Nephron progenitor cell (in vitro differentiated cells): Measurements from ENCODE around the gene MARCHF10.
A peak's percentile ranks its signal among the peaks of the same experiment; 100 is the strongest.

ENCODE experiments used
- DNase-seq: peaks from one replicate; pipeline ENCODE4 v3.0.0; 2021
- H3K27ac Mint-ChIP-seq: 2 replicates; pipeline ENCODE4 v1.8.0; 2021; ENCODE audit warnings: mild to moderate bottlenecking, moderate library complexity, mixed read lengths
- H3K27me3 Mint-ChIP-seq: 2 replicates; pipeline ENCODE4 v1.8.0; 2021; ENCODE audit warnings: mild to moderate bottlenecking, low read depth, mixed read lengths; ENCODE audit not compliant: poor library complexity
- H3K36me3 Mint-ChIP-seq: 2 replicates; pipeline ENCODE4 v1.8.0; 2021; ENCODE audit warnings: low read depth, mixed read lengths
- H3K4me1 Mint-ChIP-seq: 2 replicates; pipeline ENCODE4 v1.8.0; 2021; ENCODE audit warnings: mixed read lengths
- H3K4me3 Mint-ChIP-seq: 2 replicates; pipeline ENCODE4 v1.8.0; 2021; ENCODE audit warnings: mild to moderate bottlenecking, moderate library complexity, mixed read lengths
- H3K9me3 Mint-ChIP-seq: 2 replicates; pipeline ENCODE4 v1.8.0; 2021; ENCODE audit warnings: mild to moderate bottlenecking, moderate library complexity, mixed read lengths
- TF ChIP-seq, protein P1 (sequence below): fragments of 200-600 bp; sonication (generic); IDR thresholded peaks from 2 replicates; pipeline ENCODE4 v1.5.0; 2021; ENCODE audit warnings: antibody characterized with exemption

MARCHF10 gene

DNA sequence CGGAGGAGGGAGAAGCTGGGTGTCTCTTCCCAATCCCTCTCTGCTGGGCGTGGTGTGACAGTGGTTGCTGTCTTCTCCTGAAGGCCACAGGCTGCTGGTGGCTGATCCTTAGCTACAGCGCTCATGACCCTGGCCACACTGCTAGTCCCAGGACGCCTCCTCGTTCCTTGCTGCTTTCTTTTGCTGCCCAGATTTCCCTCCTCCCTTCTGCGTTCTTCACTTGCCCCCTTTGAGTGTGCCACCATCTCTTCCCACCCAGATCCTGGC is 90.6 kb downstream of the MARCHF10 start:
- DNase-seq: no peak
- H3K36me3 Mint-ChIP-seq: peaks cover 9% of the 10 kb centered on the region
- peaks cover 50% of the 10 kb centered on the region for H3K4me1 Mint-ChIP-seq
- no peak overlapping the region for H3K4me3 Mint-ChIP-seq
- peaks cover 24% of the 10 kb centered on the region for H3K9me3 Mint-ChIP-seq
- peak overlapping the region; percentile 19 for H3K27ac Mint-ChIP-seq
- TF ChIP-seq, protein P1, sequence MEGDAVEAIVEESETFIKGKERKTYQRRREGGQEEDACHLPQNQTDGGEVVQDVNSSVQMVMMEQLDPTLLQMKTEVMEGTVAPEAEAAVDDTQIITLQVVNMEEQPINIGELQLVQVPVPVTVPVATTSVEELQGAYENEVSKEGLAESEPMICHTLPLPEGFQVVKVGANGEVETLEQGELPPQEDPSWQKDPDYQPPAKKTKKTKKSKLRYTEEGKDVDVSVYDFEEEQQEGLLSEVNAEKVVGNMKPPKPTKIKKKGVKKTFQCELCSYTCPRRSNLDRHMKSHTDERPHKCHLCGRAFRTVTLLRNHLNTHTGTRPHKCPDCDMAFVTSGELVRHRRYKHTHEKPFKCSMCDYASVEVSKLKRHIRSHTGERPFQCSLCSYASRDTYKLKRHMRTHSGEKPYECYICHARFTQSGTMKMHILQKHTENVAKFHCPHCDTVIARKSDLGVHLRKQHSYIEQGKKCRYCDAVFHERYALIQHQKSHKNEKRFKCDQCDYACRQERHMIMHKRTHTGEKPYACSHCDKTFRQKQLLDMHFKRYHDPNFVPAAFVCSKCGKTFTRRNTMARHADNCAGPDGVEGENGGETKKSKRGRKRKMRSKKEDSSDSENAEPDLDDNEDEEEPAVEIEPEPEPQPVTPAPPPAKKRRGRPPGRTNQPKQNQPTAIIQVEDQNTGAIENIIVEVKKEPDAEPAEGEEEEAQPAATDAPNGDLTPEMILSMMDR: no peak
- H3K27me3 Mint-ChIP-seq: peaks cover 13% of the 10 kb centered on the region

DNA sequence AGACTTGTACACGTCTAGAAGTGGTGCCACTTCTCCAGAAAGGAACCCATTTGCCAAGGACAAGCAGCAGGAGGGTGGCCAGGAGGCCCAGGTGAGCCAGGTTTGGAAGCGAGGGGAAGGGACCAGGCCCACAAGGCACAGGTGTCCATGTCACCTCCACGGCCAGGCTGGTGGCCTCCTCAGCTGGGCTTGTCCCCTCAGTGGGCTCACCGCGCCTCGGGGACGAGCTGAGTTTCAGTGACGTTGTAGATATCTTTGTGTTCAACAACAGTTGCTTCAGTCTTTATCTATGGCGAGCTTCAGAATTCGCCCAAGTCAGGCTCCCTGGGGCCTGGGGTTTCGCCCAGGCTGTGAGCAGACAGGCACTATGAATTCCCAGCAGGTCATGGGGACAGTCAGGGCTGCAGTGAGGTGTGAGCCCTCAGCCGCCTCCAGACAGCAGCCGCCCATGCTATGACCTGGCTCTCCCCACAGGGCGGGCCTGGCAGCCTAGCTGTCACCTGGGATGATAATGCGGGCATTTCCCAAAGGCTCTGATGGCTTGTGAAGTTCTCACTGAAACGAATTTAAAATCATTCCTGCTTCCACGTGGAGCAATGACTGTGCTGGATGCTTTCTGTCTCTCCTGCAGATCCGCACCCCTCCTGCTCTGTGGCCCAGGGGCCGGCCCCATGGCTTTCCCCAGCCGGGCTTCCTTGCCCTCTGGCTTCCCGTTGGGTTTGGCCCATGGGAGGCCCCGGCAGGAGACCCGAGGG is 91.1 kb downstream of the MARCHF10 start:
- H3K27ac Mint-ChIP-seq: no peak overlapping the region
- TF ChIP-seq, protein P1: no peak
- H3K4me3 Mint-ChIP-seq: no peak overlapping the region
- peaks cover 13% of the 10 kb centered on the region for H3K27me3 Mint-ChIP-seq
- DNase-seq: no peak
- H3K4me1 Mint-ChIP-seq: peaks cover 56% of the 10 kb centered on the region
- peaks cover 24% of the 10 kb centered on the region for H3K9me3 Mint-ChIP-seq
- peaks cover 9% of the 10 kb centered on the region for H3K36me3 Mint-ChIP-seq

DNA sequence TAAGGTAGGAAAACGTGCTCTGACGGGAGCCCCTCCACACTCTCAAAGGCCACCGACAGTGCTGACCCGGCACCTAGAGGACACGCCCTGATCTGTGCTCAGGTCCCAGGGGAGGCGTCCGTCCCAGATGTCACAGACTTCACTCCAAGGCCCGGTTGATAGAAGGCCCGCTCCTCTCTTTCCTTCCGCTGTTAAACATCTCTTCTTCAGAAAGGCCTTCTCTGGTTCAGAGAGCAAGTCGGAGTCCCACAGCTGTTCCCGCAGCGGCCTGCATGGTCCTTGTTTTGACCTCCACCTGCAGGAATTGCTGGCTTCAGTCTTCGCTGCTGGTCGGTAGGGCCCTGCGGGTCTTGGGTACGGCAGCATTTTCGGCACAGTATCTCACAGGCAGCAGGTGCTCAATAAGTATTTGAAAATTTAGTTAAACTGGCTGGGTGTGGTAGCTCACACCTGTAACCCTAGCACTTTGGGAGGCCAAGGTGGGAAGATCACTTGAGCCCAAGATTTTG is 92.2 kb downstream of the MARCHF10 start:
- Mint-ChIP-seq H3K9me3 (peaks cover 21% of the 10 kb centered on the region), H3K36me3 (peaks cover 9% of the 10 kb centered on the region), H3K4me1 (peaks cover 66% of the 10 kb centered on the region), H3K4me3 (no peak overlapping the region), H3K27ac (peak overlapping the region; percentile 20), H3K27me3 (peaks cover 10% of the 10 kb centered on the region)
- TF ChIP-seq, protein P1: no peak
- DNase-seq: no peak

DNA sequence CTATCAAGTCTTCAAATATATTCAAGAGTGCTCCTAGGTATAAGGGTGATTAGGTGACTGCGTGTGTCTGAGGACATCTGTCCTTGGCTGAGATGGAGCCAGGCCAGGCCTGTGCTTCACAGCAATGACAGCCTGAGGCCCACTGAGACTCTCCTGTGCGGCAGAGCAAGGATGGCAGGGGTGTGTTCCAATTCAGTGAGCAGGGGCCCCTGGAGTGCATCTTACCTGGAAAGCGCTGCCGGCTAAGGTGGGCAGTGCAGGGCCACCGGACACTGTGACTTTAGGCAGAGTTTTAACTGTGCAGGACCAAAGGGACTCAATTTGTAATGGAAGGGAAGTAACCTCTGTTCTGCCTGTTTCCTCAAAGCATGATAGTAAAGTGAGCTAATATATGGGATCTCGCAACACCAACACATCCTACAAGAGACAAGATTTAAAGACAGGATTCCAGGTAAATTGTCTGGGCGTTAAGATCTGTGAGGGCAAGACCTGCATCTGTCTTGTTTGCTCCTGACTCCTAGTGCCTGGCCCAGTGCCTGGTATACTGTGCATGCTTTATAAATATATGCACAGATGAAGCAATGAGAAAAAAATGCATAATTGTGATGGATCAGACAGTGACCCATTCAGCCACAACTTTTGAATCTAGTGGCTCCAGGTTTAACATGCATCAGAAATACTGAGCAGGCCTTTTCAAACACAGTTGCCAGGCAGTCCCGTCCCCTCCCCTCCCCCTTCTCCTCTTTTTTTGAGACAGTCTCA is 93.9 kb downstream of the MARCHF10 start:
- DNase-seq: no peak
- peaks cover 75% of the 10 kb centered on the region for H3K4me1 Mint-ChIP-seq
- no peaks in the 10 kb centered on the region for H3K36me3 Mint-ChIP-seq
- peaks cover 8% of the 10 kb centered on the region for H3K27me3 Mint-ChIP-seq
- peaks cover 16% of the 10 kb centered on the region for H3K9me3 Mint-ChIP-seq
- peak overlapping the region; percentile 70 for H3K27ac Mint-ChIP-seq
- TF ChIP-seq, protein P1: no peak
- H3K4me3 Mint-ChIP-seq: no peak overlapping the region

DNA sequence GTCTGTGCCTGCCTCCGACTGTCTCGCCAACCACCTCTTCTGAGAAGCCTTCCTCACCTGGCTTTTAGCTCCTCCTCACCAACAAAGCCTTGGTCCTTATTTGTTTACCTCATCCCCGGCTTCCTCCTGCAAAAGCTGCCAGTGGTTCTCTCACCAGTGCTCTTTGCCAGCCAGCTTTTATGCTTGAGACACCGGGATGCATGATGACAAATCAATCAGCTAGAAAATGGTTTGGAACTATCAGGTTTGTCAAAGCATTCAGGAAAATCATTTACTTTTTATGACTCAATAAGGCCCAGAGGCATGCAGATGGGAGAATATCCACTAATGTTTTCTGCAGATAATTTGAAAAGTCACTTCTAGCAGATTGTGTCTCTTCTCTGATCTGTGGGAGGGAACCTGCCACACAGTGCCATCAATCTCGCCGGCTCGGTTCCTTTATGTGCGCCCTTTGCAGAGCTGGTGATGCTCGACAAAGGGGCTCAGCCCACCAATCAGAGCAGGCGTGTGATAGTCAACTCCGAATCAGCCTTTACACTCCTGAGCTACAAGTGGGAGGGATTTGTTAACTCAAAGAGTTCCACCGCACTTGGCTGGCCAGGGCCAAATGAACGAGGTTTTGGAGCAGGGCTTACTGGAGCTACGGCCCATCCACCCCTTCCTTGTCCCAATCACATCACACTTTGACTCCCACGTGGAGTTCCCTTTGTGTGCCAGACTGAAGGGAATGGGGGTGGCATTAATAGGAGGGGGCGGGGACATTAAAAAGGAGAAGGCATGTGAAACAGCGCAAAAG is 94.8 kb downstream of the MARCHF10 start:
- Mint-ChIP-seq H3K9me3 (peaks cover 19% of the 10 kb centered on the region), H3K27ac (peak overlapping the region; percentile 70), H3K27me3 (peaks cover 8% of the 10 kb centered on the region), H3K4me1 (peaks cover 68% of the 10 kb centered on the region), H3K4me3 (peak overlapping the region; percentile 58), H3K36me3 (no peaks in the 10 kb centered on the region)
- TF ChIP-seq, protein P1: no peak
- DNase-seq: peak; percentile 63
